Erythroblast (primary cell): ENCODE data around the gene ROPN1L.

Source experiments
- DNase-seq, 2 experiments: peaks; one replicate each; lab custom pipeline; 2025; lab: John Stamatoyannopoulos, UW
- GATA1 ChIP-seq: IDR thresholded peaks from 2 replicates; pipeline ENCODE4 v1.6.1; 2011; ENCODE audit warnings: low read depth, mild to moderate bottlenecking, control low read depth, low read length, moderate library complexity
- POLR2A ChIP-seq: IDR thresholded peaks from 2 replicates; pipeline ENCODE4 v1.6.1; 2011; ENCODE audit warnings: mild to moderate bottlenecking, low read length

The ROPN1L gene

DNA sequence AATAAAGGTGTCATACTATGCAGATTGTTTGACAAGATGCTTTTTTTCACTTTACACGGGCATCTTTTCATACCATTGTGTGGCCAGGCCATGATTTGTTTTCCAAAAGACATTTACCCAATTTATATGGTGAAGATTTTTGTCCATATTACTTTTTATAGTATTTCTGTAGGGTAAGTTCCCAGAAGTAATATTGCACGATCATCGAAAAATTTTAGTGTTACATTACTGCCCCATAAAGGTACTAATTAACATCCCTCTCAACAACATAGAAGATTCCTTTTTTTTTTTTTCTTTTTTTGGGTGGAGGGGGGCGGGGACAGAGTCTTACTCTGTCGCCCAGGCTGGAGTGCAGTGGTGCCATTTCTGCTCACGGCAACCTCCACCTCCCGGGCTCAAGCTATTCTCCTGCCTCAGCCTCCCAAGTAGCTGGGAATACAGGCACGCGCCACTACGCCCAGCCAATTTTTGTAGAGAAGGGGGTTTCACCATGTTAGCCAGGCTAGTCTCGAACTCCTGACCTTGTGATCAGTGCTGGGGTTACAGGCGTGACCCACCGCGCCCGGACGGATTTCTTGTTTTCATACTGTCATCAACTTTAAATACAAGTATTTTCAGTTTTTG lies 1.2 kb upstream of the ROPN1L start:
- TF ChIP-seq GATA1 (no peak), POLR2A (no peak)
- no peak for DNase-seq

DNA sequence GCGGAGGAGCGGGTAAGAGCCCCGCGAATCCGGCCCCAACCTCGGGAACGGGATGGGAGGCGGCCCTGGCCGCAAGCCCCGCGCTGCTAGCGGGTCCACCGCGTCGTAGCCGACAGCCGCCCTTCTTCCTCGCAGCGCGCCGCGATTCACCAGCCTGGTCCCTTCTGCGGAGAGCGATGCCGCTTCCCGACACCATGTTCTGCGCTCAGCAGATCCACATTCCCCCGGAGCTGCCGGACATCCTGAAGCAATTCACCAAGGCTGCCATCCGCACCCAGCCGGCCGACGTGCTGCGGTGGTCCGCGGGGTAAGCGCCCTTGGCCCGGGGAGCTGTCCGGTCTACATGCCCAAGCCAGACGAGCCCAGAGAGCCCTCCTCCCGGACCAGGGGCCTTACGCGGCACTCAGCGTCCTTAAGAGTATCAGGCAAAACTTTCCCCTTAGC lies 335 bp downstream of the ROPN1L start:
- TF ChIP-seq GATA1, result no peak
- no peak for TF ChIP-seq POLR2A

DNA sequence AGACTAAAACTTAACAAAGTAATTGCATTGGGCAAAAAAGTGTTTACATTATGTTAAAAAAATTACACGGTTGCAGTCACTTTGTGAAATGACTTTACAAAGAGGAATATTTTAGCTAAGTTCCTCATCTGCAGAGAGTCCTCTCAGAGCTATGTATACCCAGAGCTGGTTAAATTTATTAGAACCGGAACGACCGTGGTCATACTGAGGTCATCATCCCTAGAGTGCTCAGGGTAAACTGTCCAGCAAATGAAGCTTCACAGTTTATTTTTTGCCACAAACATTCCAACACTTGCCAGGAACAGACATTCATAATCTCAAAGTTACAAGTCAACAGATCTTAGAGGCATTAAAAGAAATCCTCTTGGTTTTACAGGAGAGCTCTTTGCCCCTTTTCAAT lies 897 bp downstream of the ROPN1L start:
- DNase-seq, result no peak
- no peak for TF ChIP-seq GATA1
- TF ChIP-seq POLR2A, result no peak

More for the DNA sequence above, 335 bp downstream of the ROPN1L start:
- DNase-seq, result no peak

DNA sequence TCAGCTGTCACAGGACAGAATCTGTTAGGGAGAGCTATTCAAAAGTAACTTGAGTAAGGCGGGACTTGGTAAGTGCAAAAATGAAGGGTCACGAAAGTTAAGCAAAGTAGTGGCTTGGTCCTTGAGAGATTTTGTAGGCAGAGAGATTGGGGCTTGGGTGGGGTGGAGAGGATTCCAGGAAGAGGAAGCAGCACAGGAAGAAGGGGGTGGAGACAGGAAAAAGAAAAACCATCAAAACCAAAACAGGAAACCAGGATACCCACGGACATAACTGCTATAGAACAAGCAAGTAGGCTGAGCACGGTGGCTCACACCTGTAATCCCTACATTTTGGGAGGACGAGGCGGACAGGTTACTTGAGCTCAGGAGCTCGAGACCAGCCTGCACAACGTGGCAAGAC lies 3.7 kb downstream of the ROPN1L start:
- TF ChIP-seq POLR2A (no peak), GATA1 (no peak)
- DNase-seq, result no peak

DNA sequence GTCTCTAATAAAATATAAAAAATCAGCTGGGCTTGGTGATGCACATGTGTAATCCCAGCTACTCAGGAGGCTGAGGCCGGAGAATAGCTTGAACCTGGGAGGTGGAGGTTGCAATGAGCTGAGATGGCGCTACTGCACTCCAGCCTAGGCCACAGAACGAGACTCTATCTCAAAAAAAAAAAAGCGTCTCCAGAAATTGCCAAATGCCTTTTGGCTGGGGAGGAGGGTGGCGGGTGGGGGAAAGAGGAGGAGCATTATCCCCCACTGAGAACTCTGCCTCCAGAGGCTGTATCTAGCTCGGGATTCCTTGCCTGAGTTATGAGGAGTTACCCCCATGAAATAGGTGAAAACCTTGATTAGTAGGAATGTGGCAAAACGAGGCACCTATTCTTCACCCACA lies 4.8 kb downstream of the ROPN1L start:
- DNase-seq, result no peak
- TF ChIP-seq GATA1 (no peak), POLR2A (no peak)

DNA sequence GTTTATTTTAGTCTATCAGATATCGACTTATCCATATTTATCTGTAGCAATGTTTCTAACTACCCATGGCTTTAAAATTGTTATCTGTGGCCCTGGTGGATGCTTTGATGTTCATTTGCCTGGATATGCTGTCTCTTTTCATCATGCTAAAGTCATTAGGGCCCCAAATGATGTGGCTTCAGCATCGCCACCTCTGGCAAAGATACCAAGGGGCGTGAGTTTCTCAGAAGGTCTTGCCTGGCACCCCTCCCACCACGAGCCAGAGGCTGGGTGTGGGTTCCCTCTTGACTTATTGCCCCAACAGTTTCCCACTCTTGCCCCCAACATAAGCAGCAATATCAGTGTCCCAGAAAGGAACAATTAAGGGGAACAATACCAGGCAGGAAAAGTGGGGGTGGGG lies 5.4 kb downstream of the ROPN1L start:
- DNase-seq, result no peak
- no peak for TF ChIP-seq GATA1
- TF ChIP-seq POLR2A, result no peak

DNA sequence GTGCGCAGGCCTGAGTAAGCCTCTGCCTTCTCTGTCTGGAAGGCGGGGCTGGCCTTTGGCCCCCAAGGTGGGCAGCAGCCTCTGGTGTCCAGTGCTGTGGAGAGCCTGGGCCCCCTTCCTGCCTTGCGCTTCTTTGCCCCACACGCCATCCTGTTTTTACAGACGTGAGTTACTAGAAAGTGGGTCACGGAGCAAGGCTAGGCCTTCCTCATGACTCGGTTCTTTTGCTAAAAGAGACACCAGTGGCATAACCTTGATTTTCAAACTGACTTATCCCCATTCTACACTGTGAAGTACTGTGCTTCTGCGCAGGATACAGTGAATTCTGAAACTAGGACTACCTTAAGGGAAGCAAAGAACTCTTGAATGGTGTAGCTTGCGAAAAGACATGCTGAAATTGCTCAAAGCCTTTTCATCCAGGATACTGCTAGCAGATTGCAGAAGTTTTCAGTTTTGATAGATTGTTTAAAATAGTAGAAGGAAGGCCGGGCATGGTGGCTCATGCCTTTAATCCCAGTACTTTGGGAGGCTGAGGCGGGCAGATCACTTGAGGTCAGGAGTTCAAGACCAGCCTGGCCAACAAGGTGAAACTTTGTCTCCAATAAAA lies 7.2 kb downstream of the ROPN1L start:
- DNase-seq, result no peak
- TF ChIP-seq POLR2A, result no peak
- TF ChIP-seq GATA1, result no peak

DNA sequence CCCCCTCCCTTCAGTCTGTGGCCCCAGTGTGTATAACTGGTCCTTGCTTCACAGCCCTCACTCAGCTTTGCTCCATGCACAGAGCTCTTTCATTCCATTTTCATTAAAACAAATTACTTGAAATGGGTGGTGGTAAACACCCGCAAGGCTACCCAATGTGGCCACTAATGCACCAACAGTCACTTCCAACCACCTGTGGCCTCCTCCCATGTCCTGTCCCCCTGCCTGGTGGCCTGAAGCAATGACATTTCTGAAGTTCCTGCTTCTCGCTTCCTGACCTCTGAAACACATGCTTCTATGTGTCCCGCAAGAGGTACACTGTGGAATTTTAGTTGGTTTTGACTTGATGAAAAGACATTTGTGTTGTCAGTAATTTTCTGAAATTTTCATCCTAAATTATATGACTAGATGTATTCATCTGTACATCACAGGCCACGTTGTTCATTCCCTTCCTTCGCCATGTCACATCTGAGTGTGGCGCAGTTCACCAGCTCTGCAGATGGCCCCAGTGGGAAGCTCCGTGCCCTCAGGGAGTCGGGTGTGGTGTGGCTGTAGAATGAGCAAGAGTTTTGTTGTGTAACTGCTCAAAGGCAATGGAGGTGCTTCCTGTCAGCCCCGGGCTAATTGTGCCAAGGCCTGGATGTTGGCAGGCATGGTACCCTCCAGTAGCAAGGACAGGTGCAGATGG lies 9.6 kb downstream of the ROPN1L start:
- DNase-seq, result no peak
- no peak for TF ChIP-seq POLR2A
- no peak for TF ChIP-seq GATA1

DNA sequence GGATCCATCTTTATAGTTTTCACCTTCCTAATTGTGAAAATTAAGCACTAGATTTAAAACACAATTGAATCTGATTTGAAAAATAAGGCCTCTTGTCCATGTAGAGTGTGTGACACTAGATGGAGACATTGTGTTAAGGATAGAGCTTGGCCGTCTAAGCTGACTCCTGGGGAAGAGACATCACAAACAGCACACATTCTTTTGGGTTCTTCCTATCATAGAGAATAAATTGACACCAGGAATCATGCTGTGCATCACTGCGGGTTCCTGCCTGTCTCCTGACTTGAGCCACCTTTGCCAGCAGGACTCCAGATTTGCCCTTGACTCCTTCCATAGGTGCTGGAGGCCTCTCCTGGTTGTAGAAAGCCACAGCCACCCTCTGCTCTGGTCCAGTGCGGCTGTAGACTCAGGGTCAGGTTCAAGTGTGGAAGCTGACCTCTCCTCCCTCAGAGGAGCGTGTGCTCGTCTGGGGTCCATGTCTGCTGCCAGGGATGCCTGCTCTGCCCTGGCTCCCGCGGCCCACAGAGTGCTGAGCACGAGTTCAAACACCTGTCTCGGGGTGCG lies 11.2 kb downstream of the ROPN1L start:
- peak; percentile 72 to 81 for DNase-seq
- TF ChIP-seq POLR2A (no peak), GATA1 (no peak)

DNA sequence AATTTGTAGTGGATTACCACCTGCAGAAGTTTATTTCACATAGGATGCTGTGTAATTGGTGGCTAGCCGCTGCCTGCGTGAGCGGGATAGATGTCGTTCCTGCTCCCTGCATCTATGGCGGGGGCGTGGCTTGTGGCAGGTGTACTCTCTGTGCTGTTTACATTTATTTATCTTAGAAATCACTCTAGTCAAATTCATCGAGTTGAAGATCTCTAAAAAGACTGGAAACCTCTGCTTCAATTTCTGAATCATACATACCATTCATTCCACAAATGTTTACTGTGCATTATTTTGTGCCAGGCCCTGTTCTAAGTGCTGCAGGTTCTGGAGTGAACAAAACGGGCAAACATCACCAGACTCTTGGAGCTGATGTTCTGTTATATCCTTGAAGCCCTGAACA lies 11.9 kb downstream of the ROPN1L start:
- no peak for DNase-seq
- no peak for TF ChIP-seq POLR2A
- no peak for TF ChIP-seq GATA1

DNA sequence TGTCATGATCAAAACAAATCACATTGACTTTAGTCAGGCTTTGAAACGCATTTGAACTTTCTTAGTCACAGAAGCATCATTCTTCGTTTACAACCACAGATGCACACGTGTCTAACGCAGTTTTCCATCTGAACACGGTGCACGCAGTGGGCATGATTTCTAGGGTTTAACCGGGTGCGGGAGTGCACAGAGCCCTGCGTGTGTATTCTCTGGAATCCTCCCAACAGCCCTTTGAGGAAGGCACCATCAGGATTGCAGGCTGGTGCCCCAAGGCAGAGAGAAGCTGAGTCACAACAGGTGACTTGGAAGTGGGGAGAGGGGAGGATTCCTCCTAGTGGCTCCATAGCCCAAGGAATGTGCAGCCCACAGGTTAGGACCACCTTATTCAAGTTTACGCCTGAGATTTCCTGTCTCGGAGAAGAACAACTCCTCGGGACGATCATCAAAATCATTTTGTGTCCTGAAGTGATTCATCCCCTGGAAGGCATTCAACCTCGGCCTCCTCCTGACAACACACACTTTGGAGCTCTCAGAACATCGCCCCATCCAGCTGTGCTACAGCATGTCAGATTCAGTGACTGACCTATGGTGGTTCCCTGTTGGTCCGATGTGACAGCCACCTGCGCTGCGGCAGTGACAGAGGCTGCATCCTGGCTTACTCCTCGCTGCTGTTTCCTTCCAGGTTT lies 13.1 kb downstream of the ROPN1L start:
- TF ChIP-seq POLR2A, result no peak
- TF ChIP-seq GATA1, result no peak
- no peak for DNase-seq

DNA sequence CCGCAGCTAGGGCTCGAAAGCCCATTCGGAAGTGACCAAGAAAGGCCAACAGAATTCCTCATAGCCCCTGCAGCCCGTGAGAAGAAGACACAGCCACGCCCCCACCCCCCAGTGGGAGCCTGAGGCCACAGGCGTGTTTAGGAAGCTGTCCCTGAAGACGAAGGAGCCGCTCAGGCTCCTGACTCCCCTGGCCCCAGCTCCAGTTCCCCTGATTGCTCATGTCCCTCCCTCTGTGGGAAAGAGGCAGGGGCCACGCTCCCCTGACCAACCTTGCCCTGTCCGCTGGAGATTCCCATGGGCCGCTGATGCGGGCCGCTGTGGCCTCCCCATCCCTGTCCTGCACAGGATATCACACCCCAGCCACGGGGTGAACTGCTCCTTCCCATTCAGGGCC lies 13.6 kb downstream of the ROPN1L start:
- TF ChIP-seq POLR2A, result no peak
- no peak for TF ChIP-seq GATA1
- no peak for DNase-seq

DNA sequence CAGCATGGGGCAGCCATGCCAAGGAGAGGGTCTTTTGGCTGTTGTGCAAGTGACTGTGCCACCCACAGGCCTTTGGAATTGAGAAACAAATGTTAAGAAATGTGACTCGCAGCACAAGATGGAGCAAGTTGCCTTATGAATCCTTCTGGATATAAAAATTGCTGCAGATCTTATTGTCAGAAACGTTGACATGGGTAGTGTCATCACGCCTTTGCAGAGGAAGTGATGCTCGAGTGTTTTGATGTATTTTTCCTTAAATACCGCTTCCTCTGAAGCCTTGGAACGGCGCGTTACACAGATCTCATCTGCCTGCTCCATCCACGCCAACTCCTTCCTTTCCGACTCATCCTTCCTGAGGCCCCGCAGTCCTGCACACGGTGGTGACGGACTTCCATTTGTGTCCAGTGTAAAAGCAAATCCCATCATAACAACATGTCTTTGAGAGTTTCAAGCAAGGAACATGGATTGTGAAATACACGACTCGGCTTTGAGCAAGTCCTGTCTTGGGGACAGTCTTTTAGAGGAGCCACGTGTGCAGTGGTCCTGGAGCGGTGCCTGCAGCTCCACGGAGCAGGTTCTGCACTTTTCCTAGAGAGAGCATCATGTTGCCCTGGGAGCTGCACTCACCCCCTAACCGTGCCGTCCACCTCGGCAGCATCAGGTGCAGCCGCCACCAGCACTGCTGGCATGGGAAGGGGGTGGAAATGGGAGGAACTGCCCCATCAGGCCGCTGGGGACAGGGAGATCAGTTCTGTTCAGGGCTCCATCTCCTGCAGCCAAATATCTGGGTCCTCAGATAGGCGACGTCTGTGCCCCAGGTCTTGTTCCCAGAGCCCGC lies 15.1 kb downstream of the ROPN1L start:
- TF ChIP-seq GATA1 (no peak), POLR2A (no peak)
- DNase-seq, result no peak
